PC-9 (cell line): ENCODE data around the gene TPM2.
"Not testable (repeated sequence)": the region's sequence is repeated elsewhere in the genome, so short reads cannot be mapped to it uniquely, and the experiment has no call there.

ENCODE experiments used
- CTCF ChIP-seq: fragments of 200-600 bp; sonication (generic); conservative IDR thresholded peaks from 2 replicates; pipeline ENCODE4 v1.6.1; 2017; ENCODE audit warnings: mixed run types, antibody characterized with exemption, mild to moderate bottlenecking, moderate library complexity
- EZH2 ChIP-seq: fragments of 200-600 bp; sonication (generic); IDR thresholded peaks from 2 replicates; pipeline ENCODE4 v1.8.0; 2017; ENCODE audit warnings: antibody characterized with exemption, low read depth

GRCh38 chr9:35636877-35637246, 52.9 kb downstream of the TPM2 start:
- TF ChIP-seq CTCF, EZH2: not testable (repeated sequence)
